Measurements from ENCODE around the gene TBL2.
"Not testable (repeated sequence)": the region's sequence is repeated elsewhere in the genome, so short reads cannot be mapped to it uniquely, and the experiment has no call there.

Gene TBL2

GRCh38 chr7:73585196-73585595 lies 6.8 kb upstream of the TBL2 start:
- TF ChIP-seq, protein P1, sequence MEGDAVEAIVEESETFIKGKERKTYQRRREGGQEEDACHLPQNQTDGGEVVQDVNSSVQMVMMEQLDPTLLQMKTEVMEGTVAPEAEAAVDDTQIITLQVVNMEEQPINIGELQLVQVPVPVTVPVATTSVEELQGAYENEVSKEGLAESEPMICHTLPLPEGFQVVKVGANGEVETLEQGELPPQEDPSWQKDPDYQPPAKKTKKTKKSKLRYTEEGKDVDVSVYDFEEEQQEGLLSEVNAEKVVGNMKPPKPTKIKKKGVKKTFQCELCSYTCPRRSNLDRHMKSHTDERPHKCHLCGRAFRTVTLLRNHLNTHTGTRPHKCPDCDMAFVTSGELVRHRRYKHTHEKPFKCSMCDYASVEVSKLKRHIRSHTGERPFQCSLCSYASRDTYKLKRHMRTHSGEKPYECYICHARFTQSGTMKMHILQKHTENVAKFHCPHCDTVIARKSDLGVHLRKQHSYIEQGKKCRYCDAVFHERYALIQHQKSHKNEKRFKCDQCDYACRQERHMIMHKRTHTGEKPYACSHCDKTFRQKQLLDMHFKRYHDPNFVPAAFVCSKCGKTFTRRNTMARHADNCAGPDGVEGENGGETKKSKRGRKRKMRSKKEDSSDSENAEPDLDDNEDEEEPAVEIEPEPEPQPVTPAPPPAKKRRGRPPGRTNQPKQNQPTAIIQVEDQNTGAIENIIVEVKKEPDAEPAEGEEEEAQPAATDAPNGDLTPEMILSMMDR (IDR thresholded peaks at IDR 0.05; ENCODE audit: low read depth, low read length) = no peak
- no peak for TF ChIP-seq EZH2phosphoT487 (IDR thresholded peaks at IDR 0.05; ENCODE audit: low read depth)

GRCh38 chr7:73582664-73583202 lies 4.4 kb upstream of the TBL2 start:
- Histone ChIP-seq H3K9ac (ENCODE audit: low read length) (no peak overlapping the region), H3K79me2 (ENCODE audit: low read length) (peaks cover 7% of the 10 kb centered on the region), H3K4me3 (ENCODE audit: low read length) (no peak overlapping the region), H3K36me3 (replicated peaks; ENCODE audit: low read depth, low read length) (no peaks in the 10 kb centered on the region), H3K4me1 (ENCODE audit: low read length) (peaks cover 12% of the 10 kb centered on the region), H3K27me3 (ENCODE audit: low read depth, low read length) (no peaks in the 10 kb centered on the region), H3K4me2 (ENCODE audit: low read length) (no peak overlapping the region), H4K20me1 (ENCODE audit: insufficient read depth, low read length) (no peaks in the 10 kb centered on the region), H2AFZ (ENCODE audit: low read depth, low read length) (no peak overlapping the region), H3K9me3 (ENCODE audit: insufficient read depth, low read length) (no peaks in the 10 kb centered on the region), H3K27ac (ENCODE audit: low read length) (no peak overlapping the region)
- TF ChIP-seq, protein P1 (IDR thresholded peaks at IDR 0.05; ENCODE audit: low read depth, low read length) = no peak
- no peak for TF ChIP-seq EZH2phosphoT487 (IDR thresholded peaks at IDR 0.05; ENCODE audit: low read depth)

More at GRCh38 chr7:73585196-73585595, 6.8 kb upstream of the TBL2 start:
- H3K27me3 ChIP-seq (ENCODE audit: low read depth, low read length) = no peaks in the 10 kb centered on the region
- no peaks in the 10 kb centered on the region for H4K20me1 ChIP-seq (ENCODE audit: insufficient read depth, low read length)
- no peaks in the 10 kb centered on the region for H3K79me2 ChIP-seq (ENCODE audit: low read length)
- H3K4me1 ChIP-seq (ENCODE audit: low read length) = peaks cover 10% of the 10 kb centered on the region
- no peaks in the 10 kb centered on the region for H3K9me3 ChIP-seq (ENCODE audit: insufficient read depth, low read length)
- H3K9ac ChIP-seq (ENCODE audit: low read length) = no peak overlapping the region
- H3K27ac ChIP-seq (ENCODE audit: low read length) = no peak overlapping the region
- H2AFZ ChIP-seq (ENCODE audit: low read depth, low read length) = no peak overlapping the region
- H3K4me3 ChIP-seq (ENCODE audit: low read length) = no peak overlapping the region
- no peak overlapping the region for H3K4me2 ChIP-seq (ENCODE audit: low read length)
- no peaks in the 10 kb centered on the region for H3K36me3 ChIP-seq (replicated peaks; ENCODE audit: low read depth, low read length)

DNA sequence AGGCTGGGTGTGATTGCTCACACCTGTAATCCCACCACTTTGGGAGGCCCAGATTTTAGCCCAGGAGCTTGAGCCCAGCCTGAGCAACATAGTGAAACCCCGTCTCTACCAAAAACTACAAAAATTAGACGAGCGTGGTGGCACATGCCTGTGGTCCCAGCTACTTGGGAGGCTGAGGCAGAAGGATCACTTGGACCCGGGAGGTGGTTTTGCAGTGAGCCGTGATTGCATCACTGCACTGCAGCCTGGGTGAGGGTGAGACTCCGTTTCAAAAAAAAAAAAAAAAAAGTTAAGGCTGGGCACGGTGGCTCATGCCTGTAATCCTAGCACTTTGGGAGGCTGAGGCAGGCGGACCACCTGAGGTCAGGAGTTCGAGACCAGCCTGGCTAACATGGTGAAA lies 2.6 kb upstream of the TBL2 start:
- not testable (repeated sequence) for H3K36me3 ChIP-seq (replicated peaks; ENCODE audit: low read depth, low read length); H4K20me1 ChIP-seq (ENCODE audit: insufficient read depth, low read length); H3K9me3 ChIP-seq (ENCODE audit: insufficient read depth, low read length); H3K9ac ChIP-seq (ENCODE audit: low read length); H3K27me3 ChIP-seq (ENCODE audit: low read depth, low read length); H3K4me3 ChIP-seq (ENCODE audit: low read length); H2AFZ ChIP-seq (ENCODE audit: low read depth, low read length); H3K4me2 ChIP-seq (ENCODE audit: low read length); H3K27ac ChIP-seq (ENCODE audit: low read length)
- peaks cover 24% of the 10 kb centered on the region for H3K79me2 ChIP-seq (ENCODE audit: low read length)
- peaks cover 20% of the 10 kb centered on the region for H3K4me1 ChIP-seq (ENCODE audit: low read length)

GRCh38 chr7:73577627-73578341 lies 595 bp downstream of the TBL2 start:
- peaks cover 15% of the 10 kb centered on the region; the same call in 1 of the 2 replicates for H4K20me1 ChIP-seq (ENCODE audit: insufficient read depth, low read length)
- H3K9ac ChIP-seq (ENCODE audit: low read length) = peak overlapping the region; percentile 88
- peaks cover 20% of the 10 kb centered on the region for H3K4me1 ChIP-seq (ENCODE audit: low read length)
- H3K79me2 ChIP-seq (ENCODE audit: low read length) = peaks cover 40% of the 10 kb centered on the region
- no peaks in the 10 kb centered on the region for H3K9me3 ChIP-seq (ENCODE audit: insufficient read depth, low read length)
- H3K27me3 ChIP-seq (ENCODE audit: low read depth, low read length) = no peaks in the 10 kb centered on the region
- peak overlapping the region; percentile 77 for H3K4me2 ChIP-seq (ENCODE audit: low read length)
- H2AFZ ChIP-seq (ENCODE audit: low read depth, low read length) = no peak overlapping the region; the same call in 1 of the 2 replicates
- TF ChIP-seq, protein P1 (IDR thresholded peaks at IDR 0.05; ENCODE audit: low read depth, low read length) = no peak
- TF ChIP-seq EZH2phosphoT487 (IDR thresholded peaks at IDR 0.05; ENCODE audit: low read depth) = no peak
- H3K4me3 ChIP-seq (ENCODE audit: low read length) = peak overlapping the region; percentile 86
- H3K27ac ChIP-seq (ENCODE audit: low read length) = peak overlapping the region; percentile 73
- H3K36me3 ChIP-seq (replicated peaks; ENCODE audit: low read depth, low read length) = peaks cover 23% of the 10 kb centered on the region
